HEK293 (cell line): ENCODE data around the gene HMGN1.

Experiments
- BCL11B ChIP-seq: fragments of 450-650 bp; formaldehyde crosslinking; IDR thresholded peaks from 2 replicates; pipeline ENCODE4 v1.5.1; 2016; ENCODE audit warnings: low read depth, missing biosample characterization, missing genetic modification characterization
- EGR2 ChIP-seq: fragments of 450-650 bp; formaldehyde crosslinking; IDR thresholded peaks from 2 replicates; pipeline ENCODE4 v1.5.1; 2016; ENCODE audit warnings: low read depth, missing biosample characterization, missing genetic modification characterization
- FEZF1 ChIP-seq: fragments of 450-650 bp; formaldehyde crosslinking; IDR thresholded peaks from 2 replicates; pipeline ENCODE4 v1.5.1; 2016; ENCODE audit warnings: missing biosample characterization, missing genetic modification characterization
- GLIS2 ChIP-seq: fragments of 450-650 bp; formaldehyde crosslinking; IDR thresholded peaks from 2 replicates; pipeline ENCODE4 v1.5.1; 2016; ENCODE audit warnings: missing biosample characterization, missing genetic modification characterization
- HOXD13 ChIP-seq: sonication (generic); formaldehyde crosslinking; IDR thresholded peaks from 2 replicates; pipeline ENCODE4 v1.8.0; 2022; ENCODE audit warnings: missing genetic modification reagents, borderline replicate concordance
- KLF8 ChIP-seq: fragments of 450-650 bp; formaldehyde crosslinking; IDR thresholded peaks from 2 replicates; pipeline ENCODE4 v1.5.1; 2016; ENCODE audit warnings: missing biosample characterization, missing genetic modification characterization
- OSR2 ChIP-seq: fragments of 450-650 bp; formaldehyde crosslinking; IDR thresholded peaks from 2 replicates; pipeline ENCODE4 v1.5.1; 2016; ENCODE audit warnings: missing biosample characterization, missing genetic modification characterization
- REPIN1 ChIP-seq: fragments of 450-650 bp; formaldehyde crosslinking; IDR thresholded peaks from 2 replicates; pipeline ENCODE4 v1.5.1; 2017; ENCODE audit warnings: missing biosample characterization, missing genetic modification characterization, low read depth
- SALL2 ChIP-seq: fragments of 450-650 bp; formaldehyde crosslinking; IDR thresholded peaks from 2 replicates; pipeline ENCODE4 v1.5.0; 2017; ENCODE audit warnings: missing biosample characterization, mild to moderate bottlenecking, missing genetic modification characterization, borderline replicate concordance
- SCRT2 ChIP-seq: fragments of 450-650 bp; formaldehyde crosslinking; IDR thresholded peaks from 2 replicates; pipeline ENCODE4 v1.5.1; 2016; ENCODE audit warnings: missing biosample characterization, missing genetic modification characterization
- SETDB1 ChIP-seq: IDR thresholded peaks from one replicate; pipeline ENCODE4 v1.6.1; 2017; ENCODE audit warnings: mild to moderate bottlenecking, low read length, moderate library complexity, mixed read lengths; ENCODE audit not compliant: insufficient read length
- TRIM28 ChIP-seq: IDR thresholded peaks from 2 replicates; pipeline ENCODE4 v1.6.1; 2011; ENCODE audit warnings: low read length, control low read depth, borderline replicate concordance
- ZBTB20 ChIP-seq: fragments of 450-650 bp; formaldehyde crosslinking; IDR thresholded peaks from 2 replicates; pipeline ENCODE4 v1.5.1; 2016; ENCODE audit warnings: missing biosample characterization, missing genetic modification characterization
- ZFHX2 ChIP-seq: fragments of 450-650 bp; formaldehyde crosslinking; conservative IDR thresholded peaks from 2 replicates; pipeline ENCODE4 v1.5.1; 2016; ENCODE audit warnings: missing biosample characterization, missing genetic modification characterization
- ZNF121 ChIP-seq: fragments of 450-650 bp; formaldehyde crosslinking; IDR thresholded peaks from 2 replicates; pipeline ENCODE4 v1.5.1; 2016; ENCODE audit warnings: missing biosample characterization, missing genetic modification characterization
- ZNF140 ChIP-seq: fragments of 450-650 bp; formaldehyde crosslinking; IDR thresholded peaks from 2 replicates; pipeline ENCODE4 v1.5.1; 2016; ENCODE audit warnings: missing biosample characterization, missing genetic modification characterization
- ZNF146 ChIP-seq: fragments of 450-650 bp; formaldehyde crosslinking; IDR thresholded peaks from 2 replicates; pipeline ENCODE4 v1.5.1; 2016; ENCODE audit warnings: missing biosample characterization, missing genetic modification characterization
- ZNF19 ChIP-seq: fragments of 450-650 bp; formaldehyde crosslinking; IDR thresholded peaks from 2 replicates; pipeline ENCODE4; 2016; ENCODE audit warnings: missing biosample characterization, missing genetic modification characterization, low read depth
- ZNF202 ChIP-seq: fragments of 450-650 bp; formaldehyde crosslinking; IDR thresholded peaks from 2 replicates; pipeline ENCODE4 v1.5.1; 2016; ENCODE audit warnings: missing biosample characterization, missing genetic modification characterization, borderline replicate concordance
- ZNF266 ChIP-seq: fragments of 450-650 bp; formaldehyde crosslinking; IDR thresholded peaks from 2 replicates; pipeline ENCODE4 v1.5.1; 2016; ENCODE audit warnings: missing biosample characterization, missing genetic modification characterization, low read depth
- ZNF274 ChIP-seq, 2 experiments: fragments of 200-500 bp in 1 of 2; fragments of 450-650 bp in 1 of 2; sonication (Bioruptor generic) in 1 of 2; formaldehyde crosslinking in 1 of 2; IDR thresholded peaks; 2 replicates each; pipeline versions ENCODE4 v1.5.1 to v1.6.1; 2014 to 2016; ENCODE audit warnings: borderline replicate concordance in 1 of 2, inconsistent platforms in 1 of 2, low read length in 1 of 2, missing biosample characterization in 1 of 2, missing genetic modification characterization in 1 of 2
- ZNF341 ChIP-seq: fragments of 450-650 bp; formaldehyde crosslinking; IDR thresholded peaks from 2 replicates; pipeline ENCODE4; 2016; ENCODE audit warnings: low read depth, missing biosample characterization, missing genetic modification characterization
- ZNF416 ChIP-seq: fragments of 450-650 bp; formaldehyde crosslinking; IDR thresholded peaks from 2 replicates; pipeline ENCODE4 v1.5.1; 2016; ENCODE audit warnings: missing biosample characterization, missing genetic modification characterization
- ZNF426 ChIP-seq: fragments of 450-650 bp; formaldehyde crosslinking; IDR thresholded peaks from 2 replicates; pipeline ENCODE4 v1.5.1; 2017; ENCODE audit warnings: missing biosample characterization, missing genetic modification characterization, mild to moderate bottlenecking, inconsistent platforms, moderate library complexity
- ZNF514 ChIP-seq: fragments of 450-650 bp; formaldehyde crosslinking; IDR thresholded peaks from 2 replicates; pipeline ENCODE4 v1.5.1; 2016; ENCODE audit warnings: missing biosample characterization, missing genetic modification characterization
- ZNF530 ChIP-seq: fragments of 450-650 bp; formaldehyde crosslinking; IDR thresholded peaks from 2 replicates; pipeline ENCODE4 v1.5.1; 2016; ENCODE audit warnings: low read depth, missing biosample characterization, missing genetic modification characterization
- ZNF600 ChIP-seq: fragments of 450-650 bp; formaldehyde crosslinking; IDR thresholded peaks from 2 replicates; pipeline ENCODE4 v1.5.1; 2016; ENCODE audit warnings: missing biosample characterization, missing genetic modification characterization
- ZNF610 ChIP-seq: fragments of 450-650 bp; formaldehyde crosslinking; IDR thresholded peaks from 2 replicates; pipeline ENCODE4 v1.5.1; 2016; ENCODE audit warnings: missing biosample characterization, missing genetic modification characterization, borderline replicate concordance
- ZNF658 ChIP-seq: fragments of 450-650 bp; formaldehyde crosslinking; IDR thresholded peaks from 2 replicates; pipeline ENCODE4; 2016; ENCODE audit warnings: missing biosample characterization, missing genetic modification characterization
- ZNF837 ChIP-seq: fragments of 450-650 bp; formaldehyde crosslinking; IDR thresholded peaks from 2 replicates; pipeline ENCODE4 v1.5.1; 2016; ENCODE audit warnings: missing biosample characterization, missing genetic modification characterization
- TF ChIP-seq, protein P1 (sequence below): fragments of 450-650 bp; formaldehyde crosslinking; IDR thresholded peaks from 2 replicates; pipeline ENCODE4 v1.5.1; 2016; ENCODE audit warnings: missing biosample characterization, missing genetic modification characterization
- TF ChIP-seq, protein P2 (sequence below): fragments of 450-650 bp; formaldehyde crosslinking; IDR thresholded peaks from 2 replicates; pipeline ENCODE4 v1.5.1; 2016; ENCODE audit warnings: missing biosample characterization, missing genetic modification characterization
- TF ChIP-seq, protein P3 (sequence below): fragments of 450-650 bp; formaldehyde crosslinking; IDR thresholded peaks from 2 replicates; pipeline ENCODE4 v1.5.1; 2016; ENCODE audit warnings: missing biosample characterization, missing genetic modification characterization
- TF ChIP-seq, protein P4 (sequence below): fragments of 450-650 bp; formaldehyde crosslinking; IDR thresholded peaks from 2 replicates; pipeline ENCODE4 v1.5.1; 2016; ENCODE audit warnings: missing biosample characterization, missing genetic modification characterization
- TF ChIP-seq, protein P5 (sequence below): fragments of 450-650 bp; formaldehyde crosslinking; IDR thresholded peaks from 2 replicates; pipeline ENCODE4 v1.5.1; 2016; ENCODE audit warnings: missing biosample characterization, missing genetic modification characterization

Gene HMGN1

DNA sequence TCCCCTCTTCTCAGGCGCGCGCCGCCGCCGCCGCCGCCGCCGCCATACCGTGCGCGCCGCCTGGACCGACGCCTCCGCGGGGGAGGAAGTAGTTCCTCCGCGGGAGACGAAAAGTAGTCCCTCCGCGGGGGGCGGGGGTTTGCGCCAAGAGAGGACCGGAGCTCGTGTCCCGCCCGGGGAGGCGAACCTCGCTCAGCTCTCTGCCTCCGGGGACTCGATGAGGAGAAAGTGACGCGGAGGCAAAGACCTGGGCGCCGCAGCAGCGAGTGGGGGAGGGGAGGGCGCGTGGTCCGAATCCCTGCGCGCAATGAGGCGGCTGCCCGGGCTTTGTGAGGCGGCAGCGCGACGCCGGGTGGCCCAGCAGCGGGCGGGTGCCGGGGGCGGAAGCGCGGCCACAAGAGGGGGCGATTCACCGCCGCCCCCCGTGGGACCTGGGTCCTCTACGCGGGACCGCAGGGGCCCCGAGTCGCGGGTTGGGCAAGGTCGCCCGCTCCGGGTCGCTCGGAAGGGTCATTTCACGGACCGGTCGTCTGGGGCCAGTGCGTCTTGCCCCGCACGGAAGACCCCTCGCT lies 35.2 kb downstream of the HMGN1 start, which contains the start of gene BRWD1 (continued):
- TF ChIP-seq ZNF274 (IDR thresholded peaks at IDR 0.05; ENCODE audit: low read length), result no peak
- no peak for TF ChIP-seq ZNF274 (tag by site-specific recombination; IDR thresholded peaks at IDR 0.05; ENCODE audit: borderline replicate concordance)
- peak; percentile 97 for TF ChIP-seq SALL2 (tag by site-specific recombination)
- peak; percentile 97 for TF ChIP-seq ZNF341 (tag by site-specific recombination)
- peak; percentile 71 for TF ChIP-seq SCRT2
- peak; percentile 94 for TF ChIP-seq ZNF600 (tag by site-specific recombination)
- TF ChIP-seq SETDB1, result no peak
- 0 out of 2 replicates have a peak, but pooled peaks have one; percentile 8 for TF ChIP-seq ZNF426 (tag by site-specific recombination)
- TF ChIP-seq, protein P1, sequence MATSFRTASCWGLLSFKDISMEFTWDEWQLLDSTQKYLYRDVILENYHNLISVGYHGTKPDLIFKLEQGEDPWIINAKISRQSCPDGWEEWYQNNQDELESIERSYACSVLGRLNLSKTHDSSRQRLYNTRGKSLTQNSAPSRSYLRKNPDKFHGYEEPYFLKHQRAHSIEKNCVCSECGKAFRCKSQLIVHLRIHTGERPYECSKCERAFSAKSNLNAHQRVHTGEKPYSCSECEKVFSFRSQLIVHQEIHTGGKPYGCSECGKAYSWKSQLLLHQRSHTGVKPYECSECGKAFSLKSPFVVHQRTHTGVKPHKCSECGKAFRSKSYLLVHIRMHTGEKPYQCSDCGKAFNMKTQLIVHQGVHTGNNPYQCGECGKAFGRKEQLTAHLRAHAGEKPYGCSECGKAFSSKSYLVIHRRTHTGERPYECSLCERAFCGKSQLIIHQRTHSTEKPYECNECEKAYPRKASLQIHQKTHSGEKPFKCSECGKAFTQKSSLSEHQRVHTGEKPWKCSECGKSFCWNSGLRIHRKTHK (tag by site-specific recombination), result no peak
- TF ChIP-seq ZNF530 (tag by site-specific recombination), result 0 out of 2 replicates have a peak, but pooled peaks have one; percentile 32
- TF ChIP-seq ZNF658 (tag by site-specific recombination), result no peak
- no peak for TF ChIP-seq TRIM28
- TF ChIP-seq EGR2 (tag by site-specific recombination), result peak; percentile 97
- TF ChIP-seq ZNF837 (tag by site-specific recombination), result peak; percentile 98
- TF ChIP-seq ZNF202, result no peak
- TF ChIP-seq, protein P2, sequence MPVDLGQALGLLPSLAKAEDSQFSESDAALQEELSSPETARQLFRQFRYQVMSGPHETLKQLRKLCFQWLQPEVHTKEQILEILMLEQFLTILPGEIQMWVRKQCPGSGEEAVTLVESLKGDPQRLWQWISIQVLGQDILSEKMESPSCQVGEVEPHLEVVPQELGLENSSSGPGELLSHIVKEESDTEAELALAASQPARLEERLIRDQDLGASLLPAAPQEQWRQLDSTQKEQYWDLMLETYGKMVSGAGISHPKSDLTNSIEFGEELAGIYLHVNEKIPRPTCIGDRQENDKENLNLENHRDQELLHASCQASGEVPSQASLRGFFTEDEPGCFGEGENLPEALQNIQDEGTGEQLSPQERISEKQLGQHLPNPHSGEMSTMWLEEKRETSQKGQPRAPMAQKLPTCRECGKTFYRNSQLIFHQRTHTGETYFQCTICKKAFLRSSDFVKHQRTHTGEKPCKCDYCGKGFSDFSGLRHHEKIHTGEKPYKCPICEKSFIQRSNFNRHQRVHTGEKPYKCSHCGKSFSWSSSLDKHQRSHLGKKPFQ (tag by site-specific recombination), result peak; percentile 93
- TF ChIP-seq ZNF416 (tag by site-specific recombination), result peak; percentile 88
- 0 out of 2 replicates have a peak, but pooled peaks have one; percentile 23 for TF ChIP-seq ZNF140 (tag by site-specific recombination)
- peak; percentile 83 for TF ChIP-seq ZNF266 (tag by site-specific recombination)
- TF ChIP-seq ZNF146 (tag by site-specific recombination), result peak; percentile 100
- TF ChIP-seq ZNF514, result no peak
- TF ChIP-seq ZBTB20, result peak; percentile 92
- TF ChIP-seq, protein P3, sequence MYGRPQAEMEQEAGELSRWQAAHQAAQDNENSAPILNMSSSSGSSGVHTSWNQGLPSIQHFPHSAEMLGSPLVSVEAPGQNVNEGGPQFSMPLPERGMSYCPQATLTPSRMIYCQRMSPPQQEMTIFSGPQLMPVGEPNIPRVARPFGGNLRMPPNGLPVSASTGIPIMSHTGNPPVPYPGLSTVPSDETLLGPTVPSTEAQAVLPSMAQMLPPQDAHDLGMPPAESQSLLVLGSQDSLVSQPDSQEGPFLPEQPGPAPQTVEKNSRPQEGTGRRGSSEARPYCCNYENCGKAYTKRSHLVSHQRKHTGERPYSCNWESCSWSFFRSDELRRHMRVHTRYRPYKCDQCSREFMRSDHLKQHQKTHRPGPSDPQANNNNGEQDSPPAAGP (tag by site-specific recombination), result peak; percentile 100
- peak; percentile 100 for TF ChIP-seq BCL11B (tag by site-specific recombination)
- peak; percentile 73 for TF ChIP-seq FEZF1 (tag by site-specific recombination)
- TF ChIP-seq, protein P4, sequence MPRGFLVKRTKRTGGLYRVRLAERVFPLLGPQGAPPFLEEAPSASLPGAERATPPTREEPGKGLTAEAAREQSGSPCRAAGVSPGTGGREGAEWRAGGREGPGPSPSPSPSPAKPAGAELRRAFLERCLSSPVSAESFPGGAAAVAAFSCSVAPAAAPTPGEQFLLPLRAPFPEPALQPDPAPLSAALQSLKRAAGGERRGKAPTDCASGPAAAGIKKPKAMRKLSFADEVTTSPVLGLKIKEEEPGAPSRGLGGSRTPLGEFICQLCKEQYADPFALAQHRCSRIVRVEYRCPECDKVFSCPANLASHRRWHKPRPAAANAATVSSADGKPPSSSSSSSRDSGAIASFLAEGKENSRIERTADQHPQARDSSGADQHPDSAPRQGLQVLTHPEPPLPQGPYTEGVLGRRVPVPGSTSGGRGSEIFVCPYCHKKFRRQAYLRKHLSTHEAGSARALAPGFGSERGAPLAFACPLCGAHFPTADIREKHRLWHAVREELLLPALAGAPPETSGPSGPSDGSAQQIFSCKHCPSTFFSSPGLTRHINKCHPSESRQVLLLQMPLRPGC (tag by site-specific recombination), result peak; percentile 99
- peak; percentile 100 for TF ChIP-seq GLIS2 (tag by site-specific recombination)
- TF ChIP-seq ZNF121, result peak; percentile 98
- TF ChIP-seq ZNF610 (tag by site-specific recombination), result peak; percentile 98
- no peak for TF ChIP-seq HOXD13 (CRISPR knock-in tag)
- peak; percentile 99; the same call in 1 of the 2 replicates for TF ChIP-seq REPIN1 (tag by site-specific recombination)
- TF ChIP-seq KLF8 (tag by site-specific recombination), result peak; percentile 100
- peak; percentile 93 for TF ChIP-seq OSR2 (tag by site-specific recombination)
- peak; percentile 98 for TF ChIP-seq ZFHX2 (tag by site-specific recombination)
- TF ChIP-seq, protein P5, sequence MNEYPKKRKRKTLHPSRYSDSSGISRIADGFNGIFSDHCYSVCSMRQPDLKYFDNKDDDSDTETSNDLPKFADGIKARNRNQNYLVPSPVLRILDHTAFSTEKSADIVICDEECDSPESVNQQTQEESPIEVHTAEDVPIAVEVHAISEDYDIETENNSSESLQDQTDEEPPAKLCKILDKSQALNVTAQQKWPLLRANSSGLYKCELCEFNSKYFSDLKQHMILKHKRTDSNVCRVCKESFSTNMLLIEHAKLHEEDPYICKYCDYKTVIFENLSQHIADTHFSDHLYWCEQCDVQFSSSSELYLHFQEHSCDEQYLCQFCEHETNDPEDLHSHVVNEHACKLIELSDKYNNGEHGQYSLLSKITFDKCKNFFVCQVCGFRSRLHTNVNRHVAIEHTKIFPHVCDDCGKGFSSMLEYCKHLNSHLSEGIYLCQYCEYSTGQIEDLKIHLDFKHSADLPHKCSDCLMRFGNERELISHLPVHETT (tag by site-specific recombination), result peak; percentile 100
- peak; percentile 81; the same call in 1 of the 2 replicates for TF ChIP-seq ZNF19 (tag by site-specific recombination)
